ENCODE results near the gene FSCN2. TPM values are rescaled to one million over a fixed set of nuclear protein-coding genes. Genes with fewer than 3 reads are reported as not detected.

The FSCN2 gene
- total RNA-seq, 1 experiment from 2014 or later = 0.31 TPM

GRCh38 chr17:81518113-81518784 is 9.9 kb upstream of the FSCN2 start:
- TF ChIP-seq MLX (CRISPR knock-in tag; IDR thresholded peaks at IDR 0.05) (no peak), RELA (CRISPR knock-in tag; IDR thresholded peaks at IDR 0.05; ENCODE audit: borderline replicate concordance) (0 out of 2 replicates have a peak, but pooled peaks have one; percentile 13), PRDM15 (CRISPR knock-in tag; IDR thresholded peaks at IDR 0.05) (peak; percentile 23; the same call in 1 of the 2 replicates), CREM (CRISPR knock-in tag; IDR thresholded peaks at IDR 0.05) (0 out of 2 replicates have a peak, but pooled peaks have one; percentile 36)
- DNase-seq (ENCODE audit: low spot score) (no peak), ATAC-seq (no peak)
- ChIA-PET CTCF (interaction anchor here (0.6 to 2.9 kb wide), 22 partner anchors 10 to 268 kb away, joined by 3 to 25 read pairs (median 4); partner anchors contain the start of genes FAAP100 and MRPL12), POLR2A (interaction anchor here (0.6 to 2.7 kb wide), 4 partner anchors 11 to 114 kb away, joined by 3 to 20 read pairs (median 6); no protein-coding TSS in a partner anchor)
- Mint-ChIP-seq H3K27ac (peak overlapping the region; percentile 15; the same call in 1 of the 2 replicates), H3K9me3 (no peaks in the 10 kb centered on the region), H3K4me1 (peaks cover 30% of the 10 kb centered on the region), H3K27me3 (ENCODE audit: low read depth) (peaks cover 42% of the 10 kb centered on the region), H3K4me3 (peak overlapping the region; percentile 57), H3K36me3 (no peaks in the 10 kb centered on the region)

GRCh38 chr17:81518785-81519283 is 9.3 kb upstream of the FSCN2 start:
- Mint-ChIP-seq H3K27ac (no peak overlapping the region), H3K27me3 (ENCODE audit: low read depth) (peaks cover 42% of the 10 kb centered on the region), H3K4me3 (peak overlapping the region; percentile 57), H3K36me3 (no peaks in the 10 kb centered on the region), H3K9me3 (no peaks in the 10 kb centered on the region), H3K4me1 (peaks cover 30% of the 10 kb centered on the region)
- POLR2A ChIA-PET = interaction anchor here (0.7 to 2.7 kb wide), 3 partner anchors 11 to 34 kb away, joined by 4 to 20 read pairs (median 9); no protein-coding TSS in a partner anchor
- no peak for DNase-seq (ENCODE audit: low spot score)
- CTCF ChIA-PET = interaction anchor here (0.6 to 2.9 kb wide), 22 partner anchors 9 to 268 kb away, joined by 3 to 25 read pairs (median 4); partner anchors contain the start of genes FAAP100, FSCN2 and MRPL12
- ATAC-seq = peak; percentile 10
- TF ChIP-seq GRHL2 (CRISPR knock-in tag; IDR thresholded peaks at IDR 0.05; ENCODE audit: insufficient replicate concordance, severe bottlenecking) (no peak), ZNF121 (CRISPR knock-in tag; IDR thresholded peaks at IDR 0.05) (no peak), RELA (CRISPR knock-in tag; IDR thresholded peaks at IDR 0.05; ENCODE audit: borderline replicate concordance) (0 out of 2 replicates have a peak, but pooled peaks have one; percentile 13), ZNF232 (CRISPR knock-in tag; IDR thresholded peaks at IDR 0.05) (0 out of 2 replicates have a peak, but pooled peaks have one; percentile 76), HMGA2 (CRISPR knock-in tag; IDR thresholded peaks at IDR 0.05) (no peak), ZBTB43 (CRISPR knock-in tag; IDR thresholded peaks at IDR 0.05) (peak; percentile 67; the same call in 1 of the 2 replicates), ZNF281 (CRISPR knock-in tag; IDR thresholded peaks at IDR 0.05) (no peak), GABPB1 (CRISPR knock-in tag; IDR thresholded peaks at IDR 0.05) (no peak), ELF4 (CRISPR knock-in tag; IDR thresholded peaks at IDR 0.05; ENCODE audit: low read depth) (no peak), ZNF263 (CRISPR knock-in tag; IDR thresholded peaks at IDR 0.05; ENCODE audit: low read depth) (no peak), MAX (CRISPR knock-in tag; IDR thresholded peaks at IDR 0.05) (no peak; the same call in 1 of the 2 replicates), ATF6 (CRISPR knock-in tag; IDR thresholded peaks at IDR 0.05) (no peak), ZNF396 (CRISPR knock-in tag; IDR thresholded peaks at IDR 0.05; ENCODE audit: borderline replicate concordance) (no peak)
